OCI-LY7 (cell line): Measurements from ENCODE around the gene MARK3. TPM values are rescaled to one million over a fixed set of nuclear protein-coding genes. Genes with fewer than 3 reads are reported as not detected.
A peak's percentile ranks its signal among the peaks of the same experiment; 100 is the strongest.
"Not testable (repeated sequence)": the region's sequence is repeated elsewhere in the genome, so short reads cannot be mapped to it uniquely, and the experiment has no call there.

Source experiments
- BruUV-seq: library from RNA; stranded (reverse); fragments of 400-500 nt; replicated peaks from 2 replicates; lab custom pipeline; 2021; lab: Mats Ljungman, UMichigan
- CTCF ChIA-PET: fragments of 300-600 bp; sonication (Branson Sonifier 250); formaldehyde crosslinking; loops from one replicate; lab custom pipeline; 2022; ENCODE audit warnings: antibody characterized with exemption; ENCODE audit not compliant: unreplicated experiment; lab: Charles Lee
- POLR2A ChIA-PET: fragments of 300-600 bp; sonication (Branson Sonifier 250); formaldehyde crosslinking; loops from one replicate; lab custom pipeline; 2022; ENCODE audit warnings: antibody characterized with exemption; lab: Charles Lee
- DNase-seq: peaks from one replicate; pipeline ENCODE4 v3.0.0-alpha.2; 2015; ENCODE audit warnings: low spot score
- H2AFZ ChIP-seq: fragments of 200-600 bp; sonication (generic), shearing (Covaris generic); 2 replicates; pipeline ENCODE4 v1.6.1; 2014; ENCODE audit warnings: mild to moderate bottlenecking, antibody characterized with exemption, low read length, moderate library complexity
- H3K27ac ChIP-seq: fragments of 200-600 bp; sonication (generic); 2 replicates; pipeline ENCODE4 v1.5.1; 2014; ENCODE audit warnings: mixed run types, low read depth, mild to moderate bottlenecking, moderate library complexity, low read length, inconsistent platforms; ENCODE audit not compliant: poor library complexity, severe bottlenecking
- H3K36me3 ChIP-seq: fragments of 200-600 bp; sonication (generic); 2 replicates; pipeline ENCODE4 v1.6.1; 2014; ENCODE audit warnings: mild to moderate bottlenecking, antibody characterized with exemption, low read length, moderate library complexity, mixed read lengths; ENCODE audit not compliant: insufficient read depth
- H3K4me1 ChIP-seq: fragments of 200-600 bp; sonication (generic); 2 replicates; pipeline ENCODE4 v1.5.1; 2014; ENCODE audit warnings: mild to moderate bottlenecking, low read length; ENCODE audit not compliant: insufficient read depth, poor library complexity, severe bottlenecking
- H3K4me2 ChIP-seq: fragments of 200-600 bp; sonication (generic); 2 replicates; pipeline ENCODE4 v1.6.1; 2014; ENCODE audit warnings: mild to moderate bottlenecking, low read length
- H3K4me3 ChIP-seq: fragments of 200-600 bp; sonication (generic); 2 replicates; pipeline ENCODE4 v1.5.1; 2014; ENCODE audit warnings: mild to moderate bottlenecking, low read depth, low read length; ENCODE audit not compliant: poor library complexity, severe bottlenecking
- H3K79me2 ChIP-seq: fragments of 200-600 bp; sonication (generic); 2 replicates; pipeline ENCODE4 v1.6.1; 2016; ENCODE audit warnings: low read depth, mild to moderate bottlenecking, low read length, moderate library complexity, mixed read lengths; ENCODE audit not compliant: insufficient read depth
- H3K9me2 ChIP-seq: fragments of 200-600 bp; sonication (generic); 2 replicates; pipeline ENCODE4 v1.6.1; 2016; ENCODE audit warnings: mild to moderate bottlenecking, low read length, mixed read lengths; ENCODE audit not compliant: insufficient read depth
- H3K9me3 ChIP-seq: fragments of 200-600 bp; sonication (generic); 2 replicates; pipeline ENCODE4 v1.6.1; 2014; ENCODE audit warnings: mild to moderate bottlenecking, mixed run types, low read length, mixed read lengths
- H4K20me1 ChIP-seq: fragments of 200-600 bp; sonication (generic); 2 replicates; pipeline ENCODE4 v1.6.1; 2014; ENCODE audit warnings: mild to moderate bottlenecking, antibody characterized with exemption, low read length, moderate library complexity, mixed read lengths; ENCODE audit not compliant: insufficient read depth
- CTCF ChIP-seq: fragments of 200-600 bp; sonication (generic); conservative IDR thresholded peaks from 2 replicates; pipeline ENCODE4 v1.5.1; 2014; ENCODE audit warnings: mild to moderate bottlenecking, antibody characterized with exemption, low read length, moderate library complexity, mixed read lengths
- EZH2phosphoT487 ChIP-seq: fragments of 200-600 bp; sonication (generic); IDR thresholded peaks from 2 replicates; pipeline ENCODE4 v1.6.1; 2018; ENCODE audit warnings: low read depth, borderline replicate concordance, mild to moderate bottlenecking, mixed run types, antibody characterized with exemption, low read length, moderate library complexity, mixed read lengths
- intact Hi-C: fragments of 100-400 bp; cut with micrococcal nuclease; formaldehyde crosslinking; loops from one replicate; pipeline ENCODE4 v1.10.0; 2022; ENCODE audit not compliant: unreplicated experiment
- total RNA-seq, 2 experiments: library from RNA; depleted of rRNA in 1 of 2; stranded (reverse); fragments of >200 nt in 1 of 2; shearing (Covaris generic) in 1 of 2; gene quantifications; 2 replicates each; pipeline ENCODE4 v1.2.3, GENCODE V29; 2014 to 2022

Gene MARK3
- total RNA-seq, 2 experiments from 2014 or later = 70.8 to 83.6 TPM

GRCh38 chr14:103523575-103523954, 138.3 kb downstream of the MARK3 start:
- no peak for DNase-seq
- Histone ChIP-seq H3K9me3 (no peaks in the 10 kb centered on the region), H3K36me3 (no peaks in the 10 kb centered on the region), H2AFZ (no peak overlapping the region), H3K4me3 (no peak overlapping the region), H4K20me1 (no peaks in the 10 kb centered on the region; the same call in 1 of the 2 replicates), H3K4me1 (peaks cover 33% of the 10 kb centered on the region), H3K79me2 (peaks cover 2% of the 10 kb centered on the region; the same call in 1 of the 2 replicates), H3K9me2 (no peaks in the 10 kb centered on the region), H3K27ac (no peak overlapping the region), H3K4me2 (no peak overlapping the region)
- CTCF ChIA-PET = no interaction called here
- intact Hi-C loops = no loop called here
- POLR2A ChIA-PET = no interaction called here
- no peak for TF ChIP-seq EZH2phosphoT487
- no peak for TF ChIP-seq CTCF
- BruUV-seq = no TSS peak

GRCh38 chr14:103524002-103524935, 139.1 kb downstream of the MARK3 start:
- no TSS peak for BruUV-seq
- TF ChIP-seq CTCF (peak; percentile 49), EZH2phosphoT487 (no peak)
- no peak for DNase-seq
- intact Hi-C loops = no loop called here
- Histone ChIP-seq H3K4me3 (no peak overlapping the region), H3K36me3 (no peaks in the 10 kb centered on the region), H3K27ac (no peak overlapping the region), H3K79me2 (peaks cover 6% of the 10 kb centered on the region), H4K20me1 (no peaks in the 10 kb centered on the region), H3K9me3 (no peaks in the 10 kb centered on the region), H3K4me1 (peaks cover 34% of the 10 kb centered on the region), H3K4me2 (no peak overlapping the region), H3K9me2 (no peaks in the 10 kb centered on the region), H2AFZ (no peak overlapping the region)
- CTCF ChIA-PET = no interaction called here
- POLR2A ChIA-PET = no interaction called here

GRCh38 chr14:103525430-103526246, 140.4 kb downstream of the MARK3 start:
- H3K4me3 ChIP-seq, POLR2A ChIA-PET, DNase-seq, H3K9me3 ChIP-seq, H3K36me3 ChIP-seq, H3K4me2 ChIP-seq, CTCF ChIA-PET, BruUV-seq, intact Hi-C loops, H2AFZ ChIP-seq, H3K9me2 ChIP-seq, H3K27ac ChIP-seq, H4K20me1 ChIP-seq: not testable (repeated sequence)
- H3K79me2 ChIP-seq = peaks cover 20% of the 10 kb centered on the region
- H3K4me1 ChIP-seq = peaks cover 31% of the 10 kb centered on the region
